SK-N-SH treated with all-trans-retinoic acid at 6 μM for 48 hours (cell line): ENCODE data around the gene CCT3.

Experiments
- ARNTL ChIP-seq: fragments of 450-650 bp; formaldehyde crosslinking; IDR thresholded peaks from 2 replicates; pipeline ENCODE4 v1.5.0; 2020; ENCODE audit warnings: low read depth, mild to moderate bottlenecking, moderate library complexity, borderline replicate concordance
- BACH2 ChIP-seq: fragments of 250-450 bp; sonication (Bioruptor Pico); IDR thresholded peaks from 2 replicates; pipeline ENCODE4 v1.9.0; 2021; ENCODE audit warnings: mild to moderate bottlenecking, borderline replicate concordance
- CSDC2 ChIP-seq: fragments of 250-450 bp; sonication (Bioruptor Pico); IDR thresholded peaks from 2 replicates; pipeline ENCODE4 v1.5.0; 2020; ENCODE audit warnings: mild to moderate bottlenecking, moderate library complexity
- GLIS3 ChIP-seq: fragments of 250-450 bp; sonication (Bioruptor Pico); IDR thresholded peaks from 2 replicates; pipeline ENCODE4 v1.5.0; 2020; ENCODE audit warnings: mild to moderate bottlenecking, moderate library complexity
- ISL1 ChIP-seq: fragments of 250-450 bp; sonication (Bioruptor Pico); IDR thresholded peaks from 2 replicates; pipeline ENCODE4 v2.1.2; 2022; ENCODE audit warnings: mild to moderate bottlenecking, moderate library complexity
- PPARA ChIP-seq: fragments of 250-450 bp; sonication (Bioruptor Pico); IDR thresholded peaks from 2 replicates; pipeline ENCODE4 v1.5.0; 2020; ENCODE audit warnings: mild to moderate bottlenecking, borderline replicate concordance
- RARB ChIP-seq: fragments of 250-450 bp; sonication (Bioruptor Pico); IDR thresholded peaks from 2 replicates; pipeline ENCODE4 v1.8.0; 2021; ENCODE audit warnings: mild to moderate bottlenecking, moderate library complexity
- SNAI2 ChIP-seq: fragments of 250-450 bp; sonication (Bioruptor Pico); IDR thresholded peaks from 2 replicates; pipeline ENCODE4 v1.5.0; 2020; ENCODE audit warnings: mild to moderate bottlenecking, moderate library complexity
- TCF4 ChIP-seq: fragments of 250-450 bp; sonication (Bioruptor Pico); IDR thresholded peaks from 2 replicates; pipeline ENCODE4 v1.8.0; 2021; ENCODE audit warnings: mild to moderate bottlenecking, moderate library complexity, borderline replicate concordance
- TOX ChIP-seq: fragments of 250-450 bp; sonication (Bioruptor Pico); IDR thresholded peaks from 2 replicates; pipeline ENCODE4 v1.8.0; 2021; ENCODE audit warnings: mild to moderate bottlenecking, moderate library complexity, borderline replicate concordance
- ZFP30 ChIP-seq: fragments of 450-650 bp; formaldehyde crosslinking; IDR thresholded peaks from 2 replicates; pipeline ENCODE4 v1.5.0; 2022; ENCODE audit warnings: mild to moderate bottlenecking, moderate library complexity
- ZNF8 ChIP-seq: fragments of 450-650 bp; formaldehyde crosslinking; IDR thresholded peaks from 2 replicates; pipeline ENCODE4 v1.5.0; 2020; ENCODE audit warnings: mild to moderate bottlenecking, moderate library complexity
- TF ChIP-seq, protein P1 (sequence below): fragments of 250-450 bp; sonication (Bioruptor Pico); IDR thresholded peaks from 2 replicates; pipeline ENCODE4 v1.8.0; 2021; ENCODE audit warnings: low read depth, mild to moderate bottlenecking, moderate library complexity, borderline replicate concordance
- TF ChIP-seq, protein P2 (sequence below): fragments of 250-450 bp; sonication (Bioruptor Pico); IDR thresholded peaks from 2 replicates; pipeline ENCODE4 v1.5.1; 2020; ENCODE audit warnings: low read depth, mild to moderate bottlenecking, moderate library complexity

DNA sequence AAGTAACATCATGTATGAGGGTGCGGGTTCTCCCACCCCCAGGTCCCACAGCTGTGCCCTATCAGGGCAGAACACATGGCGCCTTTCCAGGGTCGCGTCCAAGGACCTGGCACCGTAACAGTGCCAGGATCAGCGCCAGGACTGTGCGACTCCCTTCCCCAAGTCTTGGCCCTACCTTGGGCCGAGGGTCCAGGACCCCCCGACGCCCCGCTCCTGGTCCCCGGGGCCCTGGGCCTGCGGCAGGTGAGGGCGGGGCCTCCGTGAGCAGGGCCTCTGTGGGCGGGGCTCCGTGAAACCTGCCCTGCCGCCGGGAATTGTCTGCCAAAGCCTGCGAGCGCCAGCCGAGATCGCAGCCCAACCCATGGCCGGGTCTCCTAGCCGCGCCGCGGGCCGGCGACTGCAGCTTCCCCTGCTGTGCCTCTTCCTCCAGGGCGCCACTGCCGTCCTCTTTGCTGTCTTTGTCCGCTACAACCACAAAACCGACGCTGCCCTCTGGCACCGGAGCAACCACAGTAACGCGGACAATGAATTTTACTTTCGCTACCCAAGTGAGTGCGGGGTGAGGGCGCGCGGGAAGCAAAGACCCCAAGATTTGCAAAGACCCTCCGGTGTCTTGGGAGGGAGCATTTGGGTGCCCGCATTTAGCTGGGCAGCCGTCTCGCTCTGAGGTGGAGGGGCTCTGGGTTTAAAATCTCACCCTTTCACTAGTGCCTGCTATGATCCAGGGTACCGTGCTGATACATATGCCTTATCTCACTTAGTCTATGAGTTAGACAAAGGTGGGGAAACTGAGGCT lies 31.0 kb upstream of the CCT3 start, which contains the start of gene RHBG:
- TF ChIP-seq SNAI2 (CRISPR knock-in tag) (no peak), RARB (CRISPR knock-in tag) (no peak), ZNF8 (CRISPR knock-in tag) (no peak), BACH2 (CRISPR knock-in tag) (no peak), GLIS3 (CRISPR knock-in tag) (no peak), TOX (no peak), TCF4 (CRISPR knock-in tag) (no peak), ARNTL (CRISPR knock-in tag) (no peak), ISL1 (CRISPR knock-in tag) (no peak), CSDC2 (CRISPR knock-in tag) (no peak), ZFP30 (CRISPR knock-in tag) (no peak), PPARA (CRISPR knock-in tag) (no peak)
- TF ChIP-seq, protein P1, sequence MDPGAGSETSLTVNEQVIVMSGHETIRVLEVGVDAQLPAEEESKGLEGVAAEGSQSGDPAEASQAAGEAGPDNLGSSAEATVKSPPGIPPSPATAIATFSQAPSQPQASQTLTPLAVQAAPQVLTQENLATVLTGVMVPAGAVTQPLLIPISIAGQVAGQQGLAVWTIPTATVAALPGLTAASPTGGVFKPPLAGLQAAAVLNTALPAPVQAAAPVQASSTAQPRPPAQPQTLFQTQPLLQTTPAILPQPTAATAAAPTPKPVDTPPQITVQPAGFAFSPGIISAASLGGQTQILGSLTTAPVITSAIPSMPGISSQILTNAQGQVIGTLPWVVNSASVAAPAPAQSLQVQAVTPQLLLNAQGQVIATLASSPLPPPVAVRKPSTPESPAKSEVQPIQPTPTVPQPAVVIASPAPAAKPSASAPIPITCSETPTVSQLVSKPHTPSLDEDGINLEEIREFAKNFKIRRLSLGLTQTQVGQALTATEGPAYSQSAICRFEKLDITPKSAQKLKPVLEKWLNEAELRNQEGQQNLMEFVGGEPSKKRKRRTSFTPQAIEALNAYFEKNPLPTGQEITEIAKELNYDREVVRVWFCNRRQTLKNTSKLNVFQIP (CRISPR knock-in tag): no peak
- TF ChIP-seq, protein P2, sequence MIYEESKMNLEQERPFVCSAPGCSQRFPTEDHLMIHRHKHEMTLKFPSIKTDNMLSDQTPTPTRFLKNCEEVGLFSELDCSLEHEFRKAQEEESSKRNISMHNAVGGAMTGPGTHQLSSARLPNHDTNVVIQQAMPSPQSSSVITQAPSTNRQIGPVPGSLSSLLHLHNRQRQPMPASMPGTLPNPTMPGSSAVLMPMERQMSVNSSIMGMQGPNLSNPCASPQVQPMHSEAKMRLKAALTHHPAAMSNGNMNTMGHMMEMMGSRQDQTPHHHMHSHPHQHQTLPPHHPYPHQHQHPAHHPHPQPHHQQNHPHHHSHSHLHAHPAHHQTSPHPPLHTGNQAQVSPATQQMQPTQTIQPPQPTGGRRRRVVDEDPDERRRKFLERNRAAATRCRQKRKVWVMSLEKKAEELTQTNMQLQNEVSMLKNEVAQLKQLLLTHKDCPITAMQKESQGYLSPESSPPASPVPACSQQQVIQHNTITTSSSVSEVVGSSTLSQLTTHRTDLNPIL (CRISPR knock-in tag): no peak
